Neural cell (in vitro differentiated cells): ENCODE measurements around the gene DERL3. TPM values are rescaled to one million over a fixed set of nuclear protein-coding genes. Genes with fewer than 3 reads are reported as not detected.

ENCODE experiments used
- H2AFZ ChIP-seq: fragments of 200-600, 300-800 bp; sonication (generic), shearing (Covaris generic); 2 replicates; pipeline ENCODE4 v1.6.0; 2014; ENCODE audit warnings: low read depth, mild to moderate bottlenecking, antibody characterized with exemption, low read length, moderate library complexity
- H3F3A ChIP-seq: fragments of 200-600 bp; shearing (Covaris generic); 2 replicates; pipeline ENCODE4 v1.6.1; 2016; ENCODE audit warnings: mild to moderate bottlenecking, moderate library complexity, mixed read lengths, antibody characterized with exemption, low read length; ENCODE audit not compliant: insufficient read depth, poor library complexity, severe bottlenecking
- H3K27ac ChIP-seq: fragments of 200-600, 300-800 bp; sonication (generic), shearing (Covaris generic); 2 replicates; pipeline ENCODE4 v1.5.1; 2014; ENCODE audit warnings: mild to moderate bottlenecking, low read length, moderate library complexity
- H3K27me3 ChIP-seq: fragments of 300-800, 200-600 bp; sonication (generic), shearing (Covaris generic); 2 replicates; pipeline ENCODE4 v1.6.0; 2014; ENCODE audit warnings: mild to moderate bottlenecking, low read depth, low read length, moderate library complexity; ENCODE audit not compliant: insufficient read depth
- H3K36me3 ChIP-seq: fragments of 300-800, 200-600 bp; sonication (generic), shearing (Covaris generic); 2 replicates; pipeline ENCODE4 v1.5.1; 2014; ENCODE audit warnings: mild to moderate bottlenecking, antibody characterized with exemption, low read length, moderate library complexity; ENCODE audit not compliant: insufficient read depth
- H3K4me2 ChIP-seq: fragments of 300-800, 200-600 bp; sonication (generic), shearing (Covaris generic); 2 replicates; pipeline ENCODE4 v1.6.0; 2014; ENCODE audit warnings: mild to moderate bottlenecking, low read length
- H3K4me3 ChIP-seq: fragments of 300-800, 200-600 bp; sonication (generic), shearing (Covaris generic); 2 replicates; pipeline ENCODE4 v1.5.1; 2014; ENCODE audit warnings: mild to moderate bottlenecking, low read length, moderate library complexity
- H3K79me2 ChIP-seq: fragments of 200-600 bp; shearing (Covaris generic); replicated peaks from 2 replicates; pipeline ENCODE4 v1.6.0; 2014; ENCODE audit warnings: mild to moderate bottlenecking, low read length, moderate library complexity; ENCODE audit not compliant: insufficient read depth
- H3K9ac ChIP-seq: fragments of 300-800, 200-600 bp; sonication (generic), shearing (Covaris generic); 2 replicates; pipeline ENCODE4 v1.6.1; 2016; ENCODE audit warnings: mild to moderate bottlenecking, low read length, mixed read lengths
- H3K9me2 ChIP-seq: fragments of 200-600 bp; shearing (Covaris generic); 2 replicates; pipeline ENCODE4 v1.6.1; 2016; ENCODE audit warnings: mild to moderate bottlenecking, low read length, mixed read lengths; ENCODE audit not compliant: insufficient read depth
- H3K9me3 ChIP-seq: fragments of 200-600, 300-800 bp; sonication (generic), shearing (Covaris generic); 2 replicates; pipeline ENCODE4 v1.6.1; 2016; ENCODE audit warnings: mild to moderate bottlenecking, mixed run types, low read length, moderate library complexity, mixed read lengths
- H4K20me1 ChIP-seq: fragments of 200-600 bp; shearing (Covaris generic); 2 replicates; pipeline ENCODE4 v1.6.1; 2016; ENCODE audit warnings: mild to moderate bottlenecking, mixed run types; ENCODE audit not compliant: insufficient read depth
- EP300 ChIP-seq: fragments of 450-650 bp; conservative IDR thresholded peaks from 2 replicates; pipeline ENCODE4 v1.6.1; 2014; ENCODE audit warnings: antibody characterized with exemption, mild to moderate bottlenecking, moderate library complexity; ENCODE audit not compliant: poor library complexity, severe bottlenecking
- EZH2 ChIP-seq: fragments of 200-600, 300-800 bp; shearing (Covaris generic), sonication (generic); IDR thresholded peaks from 2 replicates; pipeline ENCODE4 v1.6.1; 2014; ENCODE audit warnings: antibody characterized with exemption, low read length, borderline replicate concordance, mild to moderate bottlenecking; ENCODE audit not compliant: insufficient read depth, poor library complexity, severe bottlenecking
- MXI1 ChIP-seq: fragments of 450-650 bp; conservative IDR thresholded peaks from 2 replicates; pipeline ENCODE4 v1.6.1; 2014; ENCODE audit warnings: antibody characterized with exemption, mild to moderate bottlenecking; ENCODE audit not compliant: poor library complexity, severe bottlenecking
- POLR2AphosphoS5 ChIP-seq: IDR thresholded peaks from 2 replicates; pipeline ENCODE4 v1.6.1; 2012
- RAD21 ChIP-seq: fragments of 450-650 bp; conservative IDR thresholded peaks from 2 replicates; pipeline ENCODE4 v1.6.1; 2014; ENCODE audit warnings: antibody characterized with exemption, mild to moderate bottlenecking, moderate library complexity
- SMC3 ChIP-seq: fragments of 450-650 bp; conservative IDR thresholded peaks from 2 replicates; pipeline ENCODE4 v1.6.1; 2014; ENCODE audit warnings: antibody characterized with exemption, mild to moderate bottlenecking, moderate library complexity; ENCODE audit not compliant: poor library complexity
- TAF1 ChIP-seq: IDR thresholded peaks from 2 replicates; pipeline ENCODE4 v1.6.1; 2012; ENCODE audit warnings: low read depth
- polyA plus RNA-seq: library from polyadenylated mRNA; depleted of rRNA; stranded (reverse); fragments of >200 nt; gene quantifications from 2 replicates; pipeline ENCODE4 v1.2.3, GENCODE V29; 2014
- TF ChIP-seq, protein P1 (sequence below): fragments of 450-650 bp; IDR thresholded peaks from 2 replicates; pipeline ENCODE4 v1.5.1; 2014; ENCODE audit warnings: antibody characterized with exemption, mild to moderate bottlenecking, moderate library complexity; ENCODE audit not compliant: poor library complexity, severe bottlenecking
- TF ChIP-seq, protein P2 (sequence below): IDR thresholded peaks from 2 replicates; pipeline ENCODE4 v1.6.1; 2012; ENCODE audit warnings: borderline replicate concordance

Gene DERL3
- polyA plus RNA-seq, 1 donor from 2014 or later, result 0.84 TPM

DNA sequence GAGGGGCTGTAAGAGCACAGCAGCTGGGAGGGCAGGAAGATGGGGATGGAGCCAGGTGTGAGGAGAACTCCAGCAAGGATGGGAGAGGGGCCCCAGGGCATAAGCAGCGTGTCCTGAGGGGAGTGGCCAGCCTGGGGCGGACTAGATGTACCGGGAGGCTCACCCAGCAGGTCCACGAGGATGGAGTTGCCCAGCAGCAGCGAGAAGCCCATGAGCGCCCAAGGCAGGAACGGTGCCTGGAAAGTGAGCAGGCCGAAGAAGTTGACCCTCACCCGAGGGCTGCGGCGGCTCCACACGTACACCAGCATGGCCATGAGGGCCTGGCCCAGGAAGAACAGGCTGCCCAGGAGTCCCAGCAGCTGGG lies 1.3 kb downstream of the DERL3 start:
- Histone ChIP-seq H3K4me2 (no peak overlapping the region), H3F3A (no peaks in the 10 kb centered on the region), H4K20me1 (no peaks in the 10 kb centered on the region), H3K27ac (no peak overlapping the region), H3K36me3 (no peaks in the 10 kb centered on the region), H3K27me3 (no peaks in the 10 kb centered on the region), H3K9me3 (no peaks in the 10 kb centered on the region), H3K9me2 (no peaks in the 10 kb centered on the region), H3K4me3 (no peak overlapping the region), H2AFZ (no peak overlapping the region), H3K79me2 (no peaks in the 10 kb centered on the region), H3K9ac (no peak overlapping the region)
- TF ChIP-seq, protein P1, sequence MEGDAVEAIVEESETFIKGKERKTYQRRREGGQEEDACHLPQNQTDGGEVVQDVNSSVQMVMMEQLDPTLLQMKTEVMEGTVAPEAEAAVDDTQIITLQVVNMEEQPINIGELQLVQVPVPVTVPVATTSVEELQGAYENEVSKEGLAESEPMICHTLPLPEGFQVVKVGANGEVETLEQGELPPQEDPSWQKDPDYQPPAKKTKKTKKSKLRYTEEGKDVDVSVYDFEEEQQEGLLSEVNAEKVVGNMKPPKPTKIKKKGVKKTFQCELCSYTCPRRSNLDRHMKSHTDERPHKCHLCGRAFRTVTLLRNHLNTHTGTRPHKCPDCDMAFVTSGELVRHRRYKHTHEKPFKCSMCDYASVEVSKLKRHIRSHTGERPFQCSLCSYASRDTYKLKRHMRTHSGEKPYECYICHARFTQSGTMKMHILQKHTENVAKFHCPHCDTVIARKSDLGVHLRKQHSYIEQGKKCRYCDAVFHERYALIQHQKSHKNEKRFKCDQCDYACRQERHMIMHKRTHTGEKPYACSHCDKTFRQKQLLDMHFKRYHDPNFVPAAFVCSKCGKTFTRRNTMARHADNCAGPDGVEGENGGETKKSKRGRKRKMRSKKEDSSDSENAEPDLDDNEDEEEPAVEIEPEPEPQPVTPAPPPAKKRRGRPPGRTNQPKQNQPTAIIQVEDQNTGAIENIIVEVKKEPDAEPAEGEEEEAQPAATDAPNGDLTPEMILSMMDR, result no peak
- TF ChIP-seq MXI1, result no peak
- TF ChIP-seq EZH2, result no peak
- no peak for TF ChIP-seq EP300
- no peak for TF ChIP-seq SMC3
- TF ChIP-seq POLR2AphosphoS5, result no peak
- TF ChIP-seq, protein P2, sequence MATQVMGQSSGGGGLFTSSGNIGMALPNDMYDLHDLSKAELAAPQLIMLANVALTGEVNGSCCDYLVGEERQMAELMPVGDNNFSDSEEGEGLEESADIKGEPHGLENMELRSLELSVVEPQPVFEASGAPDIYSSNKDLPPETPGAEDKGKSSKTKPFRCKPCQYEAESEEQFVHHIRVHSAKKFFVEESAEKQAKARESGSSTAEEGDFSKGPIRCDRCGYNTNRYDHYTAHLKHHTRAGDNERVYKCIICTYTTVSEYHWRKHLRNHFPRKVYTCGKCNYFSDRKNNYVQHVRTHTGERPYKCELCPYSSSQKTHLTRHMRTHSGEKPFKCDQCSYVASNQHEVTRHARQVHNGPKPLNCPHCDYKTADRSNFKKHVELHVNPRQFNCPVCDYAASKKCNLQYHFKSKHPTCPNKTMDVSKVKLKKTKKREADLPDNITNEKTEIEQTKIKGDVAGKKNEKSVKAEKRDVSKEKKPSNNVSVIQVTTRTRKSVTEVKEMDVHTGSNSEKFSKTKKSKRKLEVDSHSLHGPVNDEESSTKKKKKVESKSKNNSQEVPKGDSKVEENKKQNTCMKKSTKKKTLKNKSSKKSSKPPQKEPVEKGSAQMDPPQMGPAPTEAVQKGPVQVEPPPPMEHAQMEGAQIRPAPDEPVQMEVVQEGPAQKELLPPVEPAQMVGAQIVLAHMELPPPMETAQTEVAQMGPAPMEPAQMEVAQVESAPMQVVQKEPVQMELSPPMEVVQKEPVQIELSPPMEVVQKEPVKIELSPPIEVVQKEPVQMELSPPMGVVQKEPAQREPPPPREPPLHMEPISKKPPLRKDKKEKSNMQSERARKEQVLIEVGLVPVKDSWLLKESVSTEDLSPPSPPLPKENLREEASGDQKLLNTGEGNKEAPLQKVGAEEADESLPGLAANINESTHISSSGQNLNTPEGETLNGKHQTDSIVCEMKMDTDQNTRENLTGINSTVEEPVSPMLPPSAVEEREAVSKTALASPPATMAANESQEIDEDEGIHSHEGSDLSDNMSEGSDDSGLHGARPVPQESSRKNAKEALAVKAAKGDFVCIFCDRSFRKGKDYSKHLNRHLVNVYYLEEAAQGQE, result no peak
- no peak for TF ChIP-seq TAF1

DNA sequence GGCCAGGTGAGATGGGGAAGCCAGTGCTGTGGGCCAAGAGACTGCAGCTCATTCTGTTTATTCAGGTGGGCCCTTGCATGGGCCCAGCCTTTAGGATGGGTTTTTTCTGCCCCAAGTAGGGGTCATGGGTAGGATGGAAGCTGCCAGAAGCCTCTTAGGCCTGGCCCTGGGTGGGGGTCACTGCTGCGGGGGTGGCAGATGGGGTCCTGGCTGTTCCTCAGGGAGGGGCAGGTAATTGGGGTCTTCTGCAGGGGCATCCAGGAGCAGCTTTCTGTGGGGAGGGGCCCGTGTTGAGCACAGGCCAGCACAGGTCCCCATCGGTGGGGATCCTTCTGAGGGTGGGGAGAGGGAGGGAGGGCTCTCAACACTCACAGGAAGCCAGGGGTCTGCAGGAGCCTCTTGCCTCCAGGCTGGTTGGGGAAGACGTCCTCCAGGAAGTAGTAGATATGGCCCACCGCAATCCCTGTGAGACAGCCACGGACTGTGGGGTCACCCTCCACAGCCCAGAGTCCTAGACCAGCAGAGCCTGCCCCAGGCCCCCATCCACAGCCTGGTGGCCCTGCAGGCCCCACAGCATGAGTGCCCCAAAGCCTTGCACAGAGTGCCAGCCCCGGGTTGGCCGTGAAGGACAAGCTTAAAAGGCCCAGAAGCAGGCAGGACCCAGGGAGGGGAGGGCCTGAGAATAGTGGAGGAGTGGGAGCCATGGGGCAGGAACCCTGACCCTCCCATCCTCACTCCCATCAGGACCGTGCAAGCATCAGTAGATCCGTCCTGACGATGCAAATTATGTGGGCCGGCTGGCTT lies 1.9 kb downstream of the DERL3 start:
- Histone ChIP-seq H4K20me1 (no peaks in the 10 kb centered on the region), H3K4me3 (no peak overlapping the region), H3K9ac (no peak overlapping the region), H2AFZ (no peak overlapping the region), H3K79me2 (no peaks in the 10 kb centered on the region), H3K27ac (no peak overlapping the region), H3K9me3 (no peaks in the 10 kb centered on the region), H3F3A (no peaks in the 10 kb centered on the region), H3K4me2 (no peak overlapping the region), H3K9me2 (no peaks in the 10 kb centered on the region), H3K36me3 (no peaks in the 10 kb centered on the region), H3K27me3 (no peaks in the 10 kb centered on the region)
- TF ChIP-seq SMC3 (no peak), TAF1 (no peak), RAD21 (no peak), EP300 (no peak), MXI1 (no peak), EZH2 (no peak), POLR2AphosphoS5 (no peak)
- TF ChIP-seq, protein P2, result no peak
- TF ChIP-seq, protein P1, result no peak
